ENCODE measurements around the gene RRP9.

Gene RRP9

GRCh38 chr3:51933471-51934138, 8.1 kb downstream of the RRP9 start:
- Histone ChIP-seq H3F3A (ENCODE audit: low read depth) (no peaks in the 10 kb centered on the region), H3K4me1 (ENCODE audit: insufficient read depth, low read length, poor library complexity, severe bottlenecking) (no peaks in the 10 kb centered on the region), H3K36me3 (ENCODE audit: insufficient read depth, low read length) (peaks cover 28% of the 10 kb centered on the region; the same call in 1 of the 2 replicates), H3K9me2 (replicated peaks; ENCODE audit: low read depth, low read length) (no peaks in the 10 kb centered on the region), H3K79me2 (ENCODE audit: insufficient read depth, low read length) (no peaks in the 10 kb centered on the region), H3K4me2 (ENCODE audit: low read depth, low read length, poor library complexity, severe bottlenecking) (no peak overlapping the region), H3K9ac (ENCODE audit: low read depth, low read length, poor library complexity, severe bottlenecking) (no peak overlapping the region), H4K20me1 (ENCODE audit: insufficient read depth, low read length, poor library complexity, severe bottlenecking) (no peaks in the 10 kb centered on the region), H3K27me3 (ENCODE audit: insufficient read depth, low read length, poor library complexity, severe bottlenecking) (no peaks in the 10 kb centered on the region), H3K4me3 (ENCODE audit: low read length, poor library complexity, severe bottlenecking) (no peak overlapping the region), H2AFZ (ENCODE audit: low read length) (no peak overlapping the region), H3K9me3 (ENCODE audit: insufficient read depth, low read depth, low read length) (no peaks in the 10 kb centered on the region)
- no peak for TF ChIP-seq CTCF (conservative IDR thresholded peaks at IDR 0.05; ENCODE audit: low read length)
- no peak for TF ChIP-seq EZH2phosphoT487 (IDR thresholded peaks at IDR 0.05; ENCODE audit: borderline replicate concordance)

GRCh38 chr3:51932471-51933370, 9.0 kb downstream of the RRP9 start:
- Histone ChIP-seq H3K9ac (ENCODE audit: low read depth, low read length, poor library complexity, severe bottlenecking) (no peak overlapping the region), H3K4me2 (ENCODE audit: low read depth, low read length, poor library complexity, severe bottlenecking) (no peak overlapping the region), H3K36me3 (ENCODE audit: insufficient read depth, low read length) (peaks cover 25% of the 10 kb centered on the region; the same call in 1 of the 2 replicates), H3K27me3 (ENCODE audit: insufficient read depth, low read length, poor library complexity, severe bottlenecking) (no peaks in the 10 kb centered on the region), H3K9me3 (ENCODE audit: insufficient read depth, low read depth, low read length) (no peaks in the 10 kb centered on the region), H3K9me2 (replicated peaks; ENCODE audit: low read depth, low read length) (no peaks in the 10 kb centered on the region), H3K4me1 (ENCODE audit: insufficient read depth, low read length, poor library complexity, severe bottlenecking) (no peaks in the 10 kb centered on the region), H3K4me3 (ENCODE audit: low read length, poor library complexity, severe bottlenecking) (no peak overlapping the region), H3K79me2 (ENCODE audit: insufficient read depth, low read length) (no peaks in the 10 kb centered on the region), H2AFZ (ENCODE audit: low read length) (no peak overlapping the region), H4K20me1 (ENCODE audit: insufficient read depth, low read length, poor library complexity, severe bottlenecking) (no peaks in the 10 kb centered on the region), H3F3A (ENCODE audit: low read depth) (no peaks in the 10 kb centered on the region)
- TF ChIP-seq EZH2phosphoT487 (IDR thresholded peaks at IDR 0.05; ENCODE audit: borderline replicate concordance) (no peak), CTCF (conservative IDR thresholded peaks at IDR 0.05; ENCODE audit: low read length) (no peak)

GRCh38 chr3:51931756-51932155, 9.9 kb downstream of the RRP9 start:
- H3K9ac ChIP-seq (ENCODE audit: low read depth, low read length, poor library complexity, severe bottlenecking) = no peak overlapping the region
- no peaks in the 10 kb centered on the region for H3K27me3 ChIP-seq (ENCODE audit: insufficient read depth, low read length, poor library complexity, severe bottlenecking)
- H3K36me3 ChIP-seq (ENCODE audit: insufficient read depth, low read length) = peaks cover 25% of the 10 kb centered on the region; the same call in 1 of the 2 replicates
- H3K9me2 ChIP-seq (replicated peaks; ENCODE audit: low read depth, low read length) = no peaks in the 10 kb centered on the region
- TF ChIP-seq EZH2phosphoT487 (IDR thresholded peaks at IDR 0.05; ENCODE audit: borderline replicate concordance) (no peak), CTCF (conservative IDR thresholded peaks at IDR 0.05; ENCODE audit: low read length) (no peak)
- no peaks in the 10 kb centered on the region for H3K79me2 ChIP-seq (ENCODE audit: insufficient read depth, low read length)
- no peak overlapping the region for H3K4me2 ChIP-seq (ENCODE audit: low read depth, low read length, poor library complexity, severe bottlenecking)
- H3K4me3 ChIP-seq (ENCODE audit: low read length, poor library complexity, severe bottlenecking) = no peak overlapping the region
- H2AFZ ChIP-seq (ENCODE audit: low read length) = no peak overlapping the region
- no peaks in the 10 kb centered on the region for H3K9me3 ChIP-seq (ENCODE audit: insufficient read depth, low read depth, low read length)
- no peaks in the 10 kb centered on the region for H4K20me1 ChIP-seq (ENCODE audit: insufficient read depth, low read length, poor library complexity, severe bottlenecking)
- H3K4me1 ChIP-seq (ENCODE audit: insufficient read depth, low read length, poor library complexity, severe bottlenecking) = no peaks in the 10 kb centered on the region
- H3F3A ChIP-seq (ENCODE audit: low read depth) = no peaks in the 10 kb centered on the region

All from Loucy (cell line).